ENCODE measurements around the gene PARD3. TPM values are rescaled to one million over a fixed set of nuclear protein-coding genes. Genes with fewer than 3 reads are reported as not detected.

Gene PARD3
- total and polyA plus RNA-seq, 2 donors (not counting 1 experiment from before 2014, with no cell fraction given) = 24.0 to 46.4 TPM

DNA sequence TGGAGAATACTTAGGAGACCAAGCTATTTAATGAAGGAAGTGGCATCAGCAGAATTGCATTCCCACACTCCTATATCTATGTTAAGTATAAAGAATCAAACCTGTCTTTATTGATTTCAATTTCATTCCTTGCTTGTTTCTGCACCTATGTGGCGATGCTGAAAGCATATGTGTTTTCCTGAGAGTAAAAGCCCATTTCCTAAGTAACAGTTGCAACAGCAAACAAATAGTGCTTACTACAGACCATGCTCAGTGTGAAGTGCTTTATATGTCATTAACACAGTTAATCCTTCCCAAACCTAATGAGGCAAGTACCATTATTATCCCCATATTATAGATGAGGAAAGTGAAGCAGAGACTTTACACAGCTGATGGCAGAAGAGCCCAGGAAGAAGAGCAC is 552.1 kb downstream of the PARD3 start:
- Histone ChIP-seq H4K20me1 (ENCODE audit: control insufficient read depth, extremely low read depth, insufficient read depth, low read length) (no peaks in the 10 kb centered on the region), H3K4me1 (ENCODE audit: control insufficient read depth, extremely low read depth, insufficient read depth, low read length) (no peaks in the 10 kb centered on the region), H3K9ac (ENCODE audit: insufficient read depth, low read length) (no peak overlapping the region), H3K27me3 (ENCODE audit: control insufficient read depth, insufficient read depth, low read length) (no peaks in the 10 kb centered on the region), H3K4me2 (ENCODE audit: extremely low read depth, insufficient read depth, low read length) (no peak overlapping the region), H3K36me3 (ENCODE audit: control insufficient read depth, insufficient read depth, low read length) (no peaks in the 10 kb centered on the region), H3K9me3 (ENCODE audit: control insufficient read depth, insufficient read depth, low read depth, low read length) (no peaks in the 10 kb centered on the region), H3K79me2 (ENCODE audit: control insufficient read depth, insufficient read depth, low read length) (no peaks in the 10 kb centered on the region), H2AFZ (ENCODE audit: low read length) (no peak overlapping the region), H3K4me3 (replicated peaks in 1 of 4; ENCODE audit: control extremely low read depth in 1 of 4, insufficient read depth in 1 of 4, low read depth in 3 of 4, low read length in 4 of 4) (no peak overlapping the region), H3K27ac (ENCODE audit: insufficient read depth, low read length) (no peak overlapping the region)
- DNase-seq (ENCODE audit: low read depth in 2 of 2) = no peak
- no peak for TF ChIP-seq EZH2 (IDR thresholded peaks at IDR 0.05; ENCODE audit: low read length, missing control alignments)
- TF ChIP-seq, protein P1, sequence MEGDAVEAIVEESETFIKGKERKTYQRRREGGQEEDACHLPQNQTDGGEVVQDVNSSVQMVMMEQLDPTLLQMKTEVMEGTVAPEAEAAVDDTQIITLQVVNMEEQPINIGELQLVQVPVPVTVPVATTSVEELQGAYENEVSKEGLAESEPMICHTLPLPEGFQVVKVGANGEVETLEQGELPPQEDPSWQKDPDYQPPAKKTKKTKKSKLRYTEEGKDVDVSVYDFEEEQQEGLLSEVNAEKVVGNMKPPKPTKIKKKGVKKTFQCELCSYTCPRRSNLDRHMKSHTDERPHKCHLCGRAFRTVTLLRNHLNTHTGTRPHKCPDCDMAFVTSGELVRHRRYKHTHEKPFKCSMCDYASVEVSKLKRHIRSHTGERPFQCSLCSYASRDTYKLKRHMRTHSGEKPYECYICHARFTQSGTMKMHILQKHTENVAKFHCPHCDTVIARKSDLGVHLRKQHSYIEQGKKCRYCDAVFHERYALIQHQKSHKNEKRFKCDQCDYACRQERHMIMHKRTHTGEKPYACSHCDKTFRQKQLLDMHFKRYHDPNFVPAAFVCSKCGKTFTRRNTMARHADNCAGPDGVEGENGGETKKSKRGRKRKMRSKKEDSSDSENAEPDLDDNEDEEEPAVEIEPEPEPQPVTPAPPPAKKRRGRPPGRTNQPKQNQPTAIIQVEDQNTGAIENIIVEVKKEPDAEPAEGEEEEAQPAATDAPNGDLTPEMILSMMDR (conservative IDR thresholded peaks at IDR 0.05 in 1 of 2, IDR thresholded peaks at IDR 0.05 in 1 of 2; ENCODE audit: low read depth in 1 of 2, low read length in 2 of 2) = no peak

DNA sequence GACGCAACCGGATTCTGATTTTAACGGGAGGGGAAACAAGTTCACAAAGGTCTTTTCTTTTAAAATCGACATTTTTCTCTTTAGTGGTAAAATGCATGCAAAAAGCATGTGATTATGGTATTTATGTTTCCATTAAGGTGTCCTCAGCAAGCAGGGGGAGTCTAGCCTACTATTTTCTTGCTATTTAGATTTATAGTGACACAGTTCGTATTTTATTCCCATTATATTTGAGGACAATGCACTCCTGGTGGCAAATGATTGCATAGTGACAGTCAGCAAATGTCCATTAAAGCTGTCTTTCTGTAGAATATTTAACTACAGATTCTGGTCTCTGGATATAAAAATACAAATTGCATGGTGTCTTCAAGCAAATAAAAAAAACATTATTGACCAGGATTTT is 554.2 kb downstream of the PARD3 start:
- H3K79me2 ChIP-seq (ENCODE audit: control insufficient read depth, insufficient read depth, low read length) = no peaks in the 10 kb centered on the region

DNA sequence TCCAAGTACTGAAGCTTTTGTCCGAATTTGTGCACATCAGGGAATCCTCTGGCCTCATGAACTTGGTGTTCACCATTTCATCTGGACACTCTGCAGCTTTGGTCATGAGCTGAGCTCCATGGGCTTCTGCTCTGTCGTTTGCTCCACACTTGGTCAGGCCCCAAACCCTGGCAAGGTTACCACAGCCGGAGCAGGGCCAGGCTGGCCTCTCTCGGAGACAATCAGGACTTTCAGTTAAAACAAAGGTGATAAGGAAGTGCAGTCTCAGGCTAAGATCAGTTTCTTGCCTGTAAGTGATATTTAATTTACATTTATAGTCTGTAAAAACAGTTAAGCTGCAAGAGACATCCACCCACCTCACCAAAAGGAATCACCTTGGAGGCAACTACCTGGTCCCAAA is 558.9 kb downstream of the PARD3 start:
- Histone ChIP-seq H3K79me2 (ENCODE audit: control insufficient read depth, insufficient read depth, low read length) (no peaks in the 10 kb centered on the region), H3K27me3 (ENCODE audit: control insufficient read depth, insufficient read depth, low read length) (no peaks in the 10 kb centered on the region), H4K20me1 (ENCODE audit: control insufficient read depth, extremely low read depth, insufficient read depth, low read length) (no peaks in the 10 kb centered on the region), H3K9me3 (ENCODE audit: control insufficient read depth, insufficient read depth, low read depth, low read length) (no peaks in the 10 kb centered on the region), H3K4me3 (replicated peaks in 1 of 4; ENCODE audit: control extremely low read depth in 1 of 4, insufficient read depth in 1 of 4, low read depth in 3 of 4, low read length in 4 of 4) (no peak overlapping the region), H3K36me3 (ENCODE audit: control insufficient read depth, insufficient read depth, low read length) (no peaks in the 10 kb centered on the region), H3K27ac (ENCODE audit: insufficient read depth, low read length) (no peak overlapping the region), H3K4me2 (ENCODE audit: extremely low read depth, insufficient read depth, low read length) (no peak overlapping the region), H3K9ac (ENCODE audit: insufficient read depth, low read length) (no peak overlapping the region), H3K4me1 (ENCODE audit: control insufficient read depth, extremely low read depth, insufficient read depth, low read length) (no peaks in the 10 kb centered on the region), H2AFZ (ENCODE audit: low read length) (no peak overlapping the region)
- DNase-seq (ENCODE audit: low read depth in 2 of 2) = no peak
- TF ChIP-seq, protein P1 (conservative IDR thresholded peaks at IDR 0.05 in 1 of 2, IDR thresholded peaks at IDR 0.05 in 1 of 2; ENCODE audit: low read depth in 1 of 2, low read length in 2 of 2) = no peak
- no peak for TF ChIP-seq EZH2 (IDR thresholded peaks at IDR 0.05; ENCODE audit: low read length, missing control alignments)

More for the DNA sequence above, 554.2 kb downstream of the PARD3 start:
- H3K27ac ChIP-seq (ENCODE audit: insufficient read depth, low read length) = no peak overlapping the region
- no peak for TF ChIP-seq EZH2 (IDR thresholded peaks at IDR 0.05; ENCODE audit: low read length, missing control alignments)
- TF ChIP-seq, protein P1 (conservative IDR thresholded peaks at IDR 0.05 in 1 of 2, IDR thresholded peaks at IDR 0.05 in 1 of 2; ENCODE audit: low read depth in 1 of 2, low read length in 2 of 2) = no peak
- no peak overlapping the region for H3K9ac ChIP-seq (ENCODE audit: insufficient read depth, low read length)
- no peaks in the 10 kb centered on the region for H3K36me3 ChIP-seq (ENCODE audit: control insufficient read depth, insufficient read depth, low read length)
- no peaks in the 10 kb centered on the region for H3K9me3 ChIP-seq (ENCODE audit: control insufficient read depth, insufficient read depth, low read depth, low read length)
- no peak overlapping the region for H2AFZ ChIP-seq (ENCODE audit: low read length)
- no peak overlapping the region for H3K4me3 ChIP-seq (replicated peaks in 1 of 4; ENCODE audit: control extremely low read depth in 1 of 4, insufficient read depth in 1 of 4, low read depth in 3 of 4, low read length in 4 of 4)
- DNase-seq (ENCODE audit: low read depth in 2 of 2) = no peak
- H4K20me1 ChIP-seq (ENCODE audit: control insufficient read depth, extremely low read depth, insufficient read depth, low read length) = no peaks in the 10 kb centered on the region
- no peaks in the 10 kb centered on the region for H3K4me1 ChIP-seq (ENCODE audit: control insufficient read depth, extremely low read depth, insufficient read depth, low read length)
- H3K27me3 ChIP-seq (ENCODE audit: control insufficient read depth, insufficient read depth, low read length) = no peaks in the 10 kb centered on the region
- no peak overlapping the region for H3K4me2 ChIP-seq (ENCODE audit: extremely low read depth, insufficient read depth, low read length)

Data from fibroblast of lung (primary cell).